KMS-11 (cell line): Measurements from ENCODE around the gene COL1A1.

Source experiments
- H2AFZ ChIP-seq: fragments of 200-600 bp; sonication (generic); 2 replicates; pipeline ENCODE4 v1.6.1; 2016; ENCODE audit warnings: antibody characterized with exemption, mixed run types, low read depth
- H3K27ac ChIP-seq: fragments of 200-600 bp; sonication (generic); 2 replicates; pipeline ENCODE4 v1.6.1; 2016; ENCODE audit warnings: mild to moderate bottlenecking, mixed run types
- H3K27me3 ChIP-seq: fragments of 200-600 bp; sonication (generic); 2 replicates; pipeline ENCODE4 v1.6.1; 2017; ENCODE audit warnings: mild to moderate bottlenecking, low read depth, mixed run types, moderate library complexity; ENCODE audit not compliant: insufficient read depth
- H3K36me3 ChIP-seq: fragments of 200-600 bp; sonication (generic); 2 replicates; pipeline ENCODE4 v1.6.1; 2017; ENCODE audit warnings: mild to moderate bottlenecking, mixed run types; ENCODE audit not compliant: insufficient read depth
- H3K4me1 ChIP-seq: fragments of 200-600 bp; sonication (generic); 2 replicates; pipeline ENCODE4 v1.6.1; 2016; ENCODE audit warnings: mild to moderate bottlenecking, low read depth, mixed run types; ENCODE audit not compliant: poor library complexity, severe bottlenecking
- H3K4me2 ChIP-seq: fragments of 200-600 bp; sonication (generic); 2 replicates; pipeline ENCODE4 v1.7.0; 2016; ENCODE audit warnings: mild to moderate bottlenecking, mixed run types
- H3K4me3 ChIP-seq: fragments of 200-600 bp; sonication (generic); IDR thresholded peaks from 2 replicates; pipeline ENCODE4 v1.6.1; 2017; ENCODE audit warnings: low read depth, low read length, mixed read lengths; ENCODE audit not compliant: insufficient read depth
- H3K79me2 ChIP-seq: fragments of 200-600 bp; sonication (generic); 2 replicates; pipeline ENCODE4 v1.6.1; 2016; ENCODE audit warnings: low read depth, mixed run types; ENCODE audit not compliant: insufficient read depth
- H3K9ac ChIP-seq: fragments of 200-600 bp; sonication (generic); 2 replicates; pipeline ENCODE4 v1.6.1; 2016; ENCODE audit warnings: mild to moderate bottlenecking, mixed run types
- H4K20me1 ChIP-seq: fragments of 200-600 bp; sonication (generic); 2 replicates; pipeline ENCODE4 v1.6.1; 2016; ENCODE audit warnings: mild to moderate bottlenecking, mixed run types; ENCODE audit not compliant: insufficient read depth
- CTCF ChIP-seq: fragments of 200-600 bp; sonication (generic); conservative IDR thresholded peaks from 2 replicates; pipeline ENCODE4 v1.6.1; 2017; ENCODE audit warnings: low read depth, mild to moderate bottlenecking, antibody characterized with exemption, low read length, moderate library complexity, mixed read lengths

The COL1A1 gene

GRCh38 chr17:50184611-50185398 lies 16.6 kb downstream of the COL1A1 start:
- no peak for TF ChIP-seq CTCF
- H4K20me1 ChIP-seq, result no peaks in the 10 kb centered on the region
- no peak overlapping the region for H2AFZ ChIP-seq
- H3K27ac ChIP-seq, result no peak overlapping the region
- H3K4me3 ChIP-seq, result no peak overlapping the region
- H3K9ac ChIP-seq, result no peak overlapping the region
- no peaks in the 10 kb centered on the region for H3K36me3 ChIP-seq
- no peaks in the 10 kb centered on the region for H3K79me2 ChIP-seq
- H3K4me1 ChIP-seq, result peaks cover 29% of the 10 kb centered on the region
- H3K27me3 ChIP-seq, result peaks cover 51% of the 10 kb centered on the region
- H3K4me2 ChIP-seq, result peak overlapping the region; percentile 96; the same call in 1 of the 2 replicates

DNA sequence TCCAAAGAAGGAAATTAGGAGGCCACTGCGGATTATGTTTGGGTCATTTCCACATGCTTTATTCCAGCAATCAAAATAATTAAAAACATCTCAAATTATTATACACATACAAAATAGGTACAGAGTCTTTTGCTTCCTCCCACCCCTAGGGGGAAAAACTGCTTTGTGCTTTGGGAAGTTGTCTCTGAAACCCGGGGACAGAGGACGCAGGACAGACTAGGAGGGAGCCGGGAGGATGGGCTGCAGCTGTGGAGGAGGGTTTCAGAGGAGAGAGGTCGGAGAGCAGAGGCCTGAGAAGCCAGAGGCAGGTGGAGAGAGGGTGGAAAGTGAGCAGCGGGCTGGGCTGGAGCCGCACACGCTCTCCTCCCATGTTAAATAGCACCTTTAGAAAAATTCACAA lies 17.4 kb downstream of the COL1A1 start:
- Histone ChIP-seq H3K27ac (no peak overlapping the region), H3K9ac (no peak overlapping the region), H3K36me3 (no peaks in the 10 kb centered on the region), H3K4me2 (peak overlapping the region; percentile 96), H2AFZ (peak overlapping the region; percentile 47), H3K27me3 (peaks cover 44% of the 10 kb centered on the region), H3K79me2 (no peaks in the 10 kb centered on the region), H4K20me1 (no peaks in the 10 kb centered on the region), H3K4me3 (no peak overlapping the region), H3K4me1 (peaks cover 29% of the 10 kb centered on the region)
- TF ChIP-seq CTCF, result 0 out of 2 replicates have a peak, but pooled peaks have one; percentile 6

DNA sequence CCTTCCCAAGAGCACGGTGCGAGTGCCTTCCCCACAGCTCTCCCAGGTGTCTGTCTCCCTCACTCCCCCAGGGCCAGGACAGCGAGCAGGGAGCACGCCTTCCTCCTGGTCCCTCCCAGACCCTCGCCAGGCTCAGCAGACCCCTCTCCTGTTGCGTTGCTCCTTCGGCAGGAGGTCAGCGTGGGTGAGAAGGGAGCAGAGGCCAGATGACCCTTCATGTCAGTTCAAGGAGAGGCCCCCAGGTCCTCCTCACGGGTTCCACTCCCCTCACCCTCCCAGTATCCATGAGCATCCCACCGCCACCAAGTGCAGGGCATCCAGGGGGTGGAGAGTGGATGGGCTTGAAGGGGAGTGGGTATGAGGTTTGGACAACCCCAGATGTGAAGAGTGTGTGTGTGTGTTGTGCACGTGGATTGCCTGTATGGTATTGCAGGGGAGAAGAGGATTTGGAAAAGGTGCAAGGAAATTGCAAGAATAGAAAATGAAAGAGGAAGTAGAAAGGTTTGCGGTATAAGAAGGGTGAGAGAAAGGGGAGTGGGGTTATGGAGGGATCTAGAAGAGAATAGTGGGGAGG lies 17.9 kb downstream of the COL1A1 start:
- peaks cover 38% of the 10 kb centered on the region for H3K27me3 ChIP-seq
- H3K4me2 ChIP-seq, result peak overlapping the region; percentile 96; the same call in 1 of the 2 replicates
- H3K79me2 ChIP-seq, result no peaks in the 10 kb centered on the region
- no peak overlapping the region for H3K4me3 ChIP-seq
- H3K27ac ChIP-seq, result no peak overlapping the region
- H3K4me1 ChIP-seq, result peaks cover 34% of the 10 kb centered on the region
- TF ChIP-seq CTCF, result no peak
- no peaks in the 10 kb centered on the region for H4K20me1 ChIP-seq
- no peaks in the 10 kb centered on the region for H3K36me3 ChIP-seq
- 0 out of 2 replicates have a peak overlapping the region, but pooled peaks have one; percentile 47 for H2AFZ ChIP-seq
- no peak overlapping the region for H3K9ac ChIP-seq

- Histone ChIP-seq H3K4me2 (no peak overlapping the region; the same call in 1 of the 2 replicates), H3K4me1 (peaks cover 40% of the 10 kb centered on the region), H3K79me2 (no peaks in the 10 kb centered on the region), H3K9ac (no peak overlapping the region), H4K20me1 (no peaks in the 10 kb centered on the region), H3K27me3 (peaks cover 32% of the 10 kb centered on the region), H3K27ac (no peak overlapping the region), H2AFZ (no peak overlapping the region), H3K36me3 (no peaks in the 10 kb centered on the region), H3K4me3 (no peak overlapping the region)
- no peak for TF ChIP-seq CTCF
These were observed 18.5 kb downstream of the COL1A1 start for GRCh38 chr17:50182783-50183420.
